Jurkat, Clone E6-1 (cell line): ENCODE data around the gene UBAP1.
"Not testable (repeated sequence)": the region's sequence is repeated elsewhere in the genome, so short reads cannot be mapped to it uniquely, and the experiment has no call there.

Experiments used
- DNase-seq: peaks from one replicate; pipeline ENCODE4 v3.0.0-alpha.2; 2011; ENCODE audit warnings: low read depth, low spot score
- H3K4me3 ChIP-seq: 2 replicates; pipeline ENCODE4 v1.5.1; 2011; ENCODE audit warnings: mild to moderate bottlenecking, low read length, control low read depth, moderate library complexity

The UBAP1 gene

GRCh38 chr9:34217015-34217414, 38.2 kb downstream of the UBAP1 start:
- DNase-seq, H3K4me3 ChIP-seq: not testable (repeated sequence)

GRCh38 chr9:34218446-34218845, 39.6 kb downstream of the UBAP1 start:
- no peak for DNase-seq
- no peak overlapping the region for H3K4me3 ChIP-seq

GRCh38 chr9:34219421-34219820, 40.6 kb downstream of the UBAP1 start:
- DNase-seq, result no peak
- H3K4me3 ChIP-seq, result no peak overlapping the region

- no peak for DNase-seq
- H3K4me3 ChIP-seq, result no peak overlapping the region
Observed at GRCh38 chr9:34220218-34220617, 41.4 kb downstream of the UBAP1 start.

- H3K4me3 ChIP-seq, result no peak overlapping the region
- no peak for DNase-seq
Observed at GRCh38 chr9:34224349-34224748, 45.5 kb downstream of the UBAP1 start.

- not testable (repeated sequence) for H3K4me3 ChIP-seq, DNase-seq
Observed at GRCh38 chr9:34226144-34226760, 47.4 kb downstream of the UBAP1 start.

- no peak overlapping the region for H3K4me3 ChIP-seq
- DNase-seq, result no peak
Observed at GRCh38 chr9:34227445-34227844, 48.6 kb downstream of the UBAP1 start.

GRCh38 chr9:34230556-34230955, 51.7 kb downstream of the UBAP1 start:
- no peak for DNase-seq
- no peak overlapping the region for H3K4me3 ChIP-seq

- DNase-seq, result no peak
Observed at GRCh38 chr9:34232201-34232600, 53.4 kb downstream of the UBAP1 start.

GRCh38 chr9:34233672-34234071, 54.8 kb downstream of the UBAP1 start:
- DNase-seq, result no peak

More at GRCh38 chr9:34232201-34232600, 53.4 kb downstream of the UBAP1 start:
- H3K4me3 ChIP-seq, result no peak overlapping the region

GRCh38 chr9:34237836-34238235, 59.0 kb downstream of the UBAP1 start:
- no peak for DNase-seq
- H3K4me3 ChIP-seq, result no peak overlapping the region

More at GRCh38 chr9:34233672-34234071, 54.8 kb downstream of the UBAP1 start:
- no peak overlapping the region for H3K4me3 ChIP-seq

GRCh38 chr9:34240006-34240405, 61.2 kb downstream of the UBAP1 start:
- no peak overlapping the region for H3K4me3 ChIP-seq
- DNase-seq, result no peak

GRCh38 chr9:34242830-34243229, 64.0 kb downstream of the UBAP1 start:
- no peak for DNase-seq
- no peak overlapping the region for H3K4me3 ChIP-seq

- H3K4me3 ChIP-seq, DNase-seq: not testable (repeated sequence)
Observed at GRCh38 chr9:34245212-34245611, 66.4 kb downstream of the UBAP1 start.

GRCh38 chr9:34246453-34246852, 67.6 kb downstream of the UBAP1 start:
- H3K4me3 ChIP-seq, result no peak overlapping the region
- DNase-seq, result no peak

GRCh38 chr9:34247782-34248181, 68.9 kb downstream of the UBAP1 start:
- not testable (repeated sequence) for DNase-seq, H3K4me3 ChIP-seq

GRCh38 chr9:34249274-34249673, 70.4 kb downstream of the UBAP1 start:
- DNase-seq, result no peak
- no peak overlapping the region for H3K4me3 ChIP-seq

- H3K4me3 ChIP-seq, result no peak overlapping the region
- no peak for DNase-seq
Observed at GRCh38 chr9:34250721-34251120, 71.9 kb downstream of the UBAP1 start.

- H3K4me3 ChIP-seq, result no peak overlapping the region
- no peak for DNase-seq
Observed at GRCh38 chr9:34252016-34252415, 73.2 kb downstream of the UBAP1 start.

GRCh38 chr9:34252670-34253459, 74.0 kb downstream of the UBAP1 start:
- DNase-seq, result peak; percentile 35
- H3K4me3 ChIP-seq, result no peak overlapping the region

- H3K4me3 ChIP-seq, result no peak overlapping the region
- no peak for DNase-seq
Observed at GRCh38 chr9:34253460-34253837, 74.6 kb downstream of the UBAP1 start.
